H1 (cell line): ENCODE measurements around the gene VDR. TPM values are rescaled to one million over a fixed set of nuclear protein-coding genes. Genes with fewer than 3 reads are reported as not detected.

Experiments used
- BACH1 ChIP-seq: IDR thresholded peaks from 2 replicates; pipeline ENCODE4 v1.6.1; 2012; ENCODE audit warnings: low read length, improper control_type of control experiment
- CBX8 ChIP-seq: fragments of 300-800, 300-1000 bp; sonication (generic); IDR thresholded peaks from 2 replicates; pipeline ENCODE4 v1.7.1; 2016; ENCODE audit warnings: low read depth, low read length, borderline replicate concordance
- CEBPB ChIP-seq: IDR thresholded peaks from 2 replicates; pipeline ENCODE4 v1.6.1; 2012; ENCODE audit warnings: low read depth, low read length
- FOSL1 ChIP-seq: IDR thresholded peaks from 2 replicates; pipeline ENCODE4 v1.6.1; 2011; ENCODE audit warnings: mild to moderate bottlenecking, low read depth, low read length, moderate library complexity; ENCODE audit not compliant: insufficient read depth
- KDM4A ChIP-seq: IDR thresholded peaks from one replicate; pipeline ENCODE4 v1.7.1; 2012; ENCODE audit warnings: low read depth, mild to moderate bottlenecking, moderate library complexity, low read length, inconsistent platforms; ENCODE audit not compliant: severe bottlenecking
- NANOG ChIP-seq: IDR thresholded peaks from 2 replicates; pipeline ENCODE4 v1.6.1; 2011; ENCODE audit warnings: low read length, low read depth, mild to moderate bottlenecking, inconsistent platforms; ENCODE audit not compliant: insufficient read depth, poor library complexity, severe bottlenecking
- TBP ChIP-seq: IDR thresholded peaks from 2 replicates; pipeline ENCODE4 v1.6.1; 2011; ENCODE audit warnings: low read depth, low read length, improper control_type of control experiment
- polyA plus RNA-seq, 7 experiments: library from polyadenylated mRNA; depleted of rRNA in 3 of 7; stranded (reverse) in 5 of 7; unstranded in 2 of 7; fragments of >200 nt in 5 of 7; fragments of 200-250 nt in 2 of 7; gene quantifications; 1 replicate in 5 of 7; 2 replicates in 1 of 7; 4 replicates in 1 of 7; pipeline versions ENCODE4 v1.2.1 to v1.2.3, GENCODE V29; 2011 to 2013; ENCODE audit warnings: missing spikeins in 2 of 7, mixed read lengths in 2 of 7
- total RNA-seq: library from RNA; stranded (reverse); fragmentation: NEBNext Ultra II Directional; extraction: Animal tissue kit (Norgen Biotek cat#: 25700); gene quantifications from 2 replicates; pipeline ENCODE4 v1.2.1, GENCODE V29; 2021

VDR gene
- total and polyA plus RNA-seq, 2 of the 8 experiments (the other 6 are each of a cell fraction or from before 2014, with no cell fraction given) = 0.44 to 0.65 TPM

DNA sequence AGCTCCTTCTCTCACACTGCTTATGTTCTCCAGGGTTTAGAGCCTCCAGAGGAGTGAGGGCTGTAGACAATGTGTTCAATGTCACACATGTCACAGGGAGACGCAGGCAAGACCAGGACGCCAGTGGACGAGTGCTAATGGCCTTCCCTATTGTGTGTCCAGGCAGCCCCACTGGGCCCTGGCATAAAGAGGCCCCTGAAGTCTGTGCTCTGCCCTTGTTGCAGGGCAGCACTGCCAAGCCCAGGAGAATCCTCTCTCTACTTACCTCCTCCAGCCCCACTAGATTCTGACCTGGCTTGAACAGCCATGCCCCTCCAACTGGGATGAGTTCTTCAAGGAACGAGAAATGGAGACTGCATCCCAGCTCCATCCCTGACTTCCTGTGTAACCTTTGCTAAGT is 33.8 kb upstream of the VDR start (continued):
- TF ChIP-seq TBP (no peak), BACH1 (no peak), FOSL1 (no peak), KDM4A (no peak), CBX8 (no peak), NANOG (no peak), CEBPB (no peak)
- TF ChIP-seq, all 59 proteins: peak for 0
